HCT116 (cell line): ENCODE measurements around the gene CALM1.

ENCODE experiments used
- CEBPB ChIP-seq: IDR thresholded peaks from 2 replicates; pipeline ENCODE4 v1.6.1; 2012; ENCODE audit warnings: low read depth
- CTCF ChIP-seq, 3 experiments: fragments of 200-600 bp in 1 of 3; sonication (generic) in 1 of 3; IDR thresholded peaks in 2 of 3; conservative IDR thresholded peaks in 1 of 3; 2 replicates each; pipeline ENCODE4 v1.5.1; 2012 to 2017; ENCODE audit warnings: low read depth in 2 of 3, low read length in 2 of 3, antibody characterized with exemption in 1 of 3, borderline replicate concordance in 1 of 3, control low read depth in 1 of 3, mild to moderate bottlenecking in 1 of 3, mixed read lengths in 1 of 3, mixed run types in 1 of 3, moderate library complexity in 1 of 3; ENCODE audit not compliant: insufficient read depth in 1 of 3
- EZH2 ChIP-seq: fragments of 200-600 bp; sonication (generic); IDR thresholded peaks from 2 replicates; pipeline ENCODE4 v1.6.1; 2017; ENCODE audit warnings: antibody characterized with exemption, mixed run types
- MAX ChIP-seq: IDR thresholded peaks from 2 replicates; pipeline ENCODE4 v1.6.1; 2012
- POLR2A ChIP-seq: IDR thresholded peaks from 2 replicates; pipeline ENCODE4 v1.7.0; 2011; ENCODE audit warnings: borderline replicate concordance; ENCODE audit not compliant: insufficient read depth, insufficient read length; ENCODE audit errors: extremely low read depth
- POLR2AphosphoS5 ChIP-seq: IDR thresholded peaks from 2 replicates; pipeline ENCODE4 v1.6.1; 2011; ENCODE audit warnings: mild to moderate bottlenecking, low read depth, low read length, moderate library complexity
- RAD21 ChIP-seq: IDR thresholded peaks from 2 replicates; pipeline ENCODE4 v1.6.1; 2012; ENCODE audit warnings: low read depth, mild to moderate bottlenecking
- SIN3A ChIP-seq: IDR thresholded peaks from 2 replicates; pipeline ENCODE4 v1.6.1; 2012; ENCODE audit warnings: low read depth
- SP1 ChIP-seq: IDR thresholded peaks from 2 replicates; pipeline ENCODE4 v1.6.1; 2012; ENCODE audit warnings: low read depth
- YY1 ChIP-seq: IDR thresholded peaks from 2 replicates; pipeline ENCODE4 v1.6.1; 2011; ENCODE audit warnings: low read length, low read depth, moderate library complexity, mild to moderate bottlenecking; ENCODE audit not compliant: insufficient replicate concordance; ENCODE audit errors: extremely low read depth
- ZNF274 ChIP-seq: fragments of 200-500 bp; sonication (Bioruptor generic); IDR thresholded peaks from 2 replicates; pipeline ENCODE4 v1.6.1; 2014; ENCODE audit warnings: mild to moderate bottlenecking, low read depth, low read length, inconsistent platforms

DNA sequence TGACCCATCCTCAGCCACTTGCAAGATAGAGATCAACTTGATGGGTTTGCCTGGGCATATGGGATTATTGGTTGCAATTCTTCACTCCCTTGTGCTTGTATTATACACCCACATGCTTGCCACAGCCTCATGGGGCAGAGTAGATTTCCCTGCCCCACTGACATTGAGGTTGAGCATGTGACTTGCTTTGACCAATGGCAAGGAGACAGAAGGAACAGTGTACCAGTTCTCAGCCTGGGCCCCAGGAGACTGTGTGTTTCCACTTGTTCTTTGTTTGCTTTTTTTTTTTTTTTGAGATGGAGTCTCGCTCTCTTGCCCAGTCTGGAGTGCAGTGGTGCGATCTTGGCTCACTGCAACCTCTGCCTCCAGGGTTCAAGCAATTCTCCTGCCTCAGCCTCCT lies 31.8 kb downstream of the CALM1 start:
- TF ChIP-seq POLR2AphosphoS5 (no peak), POLR2A (no peak), CTCF (IDR thresholded peaks at IDR 0.05 in 2 of 3, conservative IDR thresholded peaks at IDR 0.05 in 1 of 3; ENCODE audit: borderline replicate concordance in 1 of 3, insufficient read depth in 1 of 3, low read depth in 2 of 3, low read length in 2 of 3) (no peak), ZNF274 (no peak), SIN3A (no peak), RAD21 (no peak), EZH2 (no peak), YY1 (no peak), CEBPB (no peak), MAX (no peak), SP1 (no peak)
